ENCODE results near the gene SLC36A3.

GRCh38 chr5:151252762-151253604, 50.6 kb downstream of the SLC36A3 start, which contains the start of gene GM2A:
- TF ChIP-seq CTCF (conservative IDR thresholded peaks at IDR 0.05; ENCODE audit: low read depth, low read length) (no peak), MXI1 (IDR thresholded peaks at IDR 0.05; ENCODE audit: borderline replicate concordance, low read depth, low read length) (peak; percentile 42; the same call in 1 of the 2 replicates), POLR2A (IDR thresholded peaks at IDR 0.05; ENCODE audit: low read depth, low read length) (0 out of 2 replicates have a peak, but pooled peaks have one; percentile 30)

Measured in IMR-90 (cell line).